Type B pancreatic cell (in vitro differentiated cells): ENCODE results near the gene MT1E. TPM values are rescaled to one million over a fixed set of nuclear protein-coding genes. Genes with fewer than 3 reads are reported as not detected.
A peak's percentile ranks its signal among the peaks of the same experiment; 100 is the strongest.

Experiments
- DNase-seq: peaks from one replicate; pipeline ENCODE4 v3.0.0; 2021; ENCODE audit warnings: mixed read lengths; ENCODE audit not compliant: unreplicated experiment; ENCODE audit errors: extremely low spot score
- H3K27ac Mint-ChIP-seq: 2 replicates; pipeline ENCODE4 v1.8.0; 2021; ENCODE audit warnings: mild to moderate bottlenecking, mixed read lengths
- H3K27me3 Mint-ChIP-seq: 2 replicates; pipeline ENCODE4 v1.8.0; 2021; ENCODE audit warnings: mixed read lengths
- H3K36me3 Mint-ChIP-seq: 2 replicates; pipeline ENCODE4 v1.8.0; 2021; ENCODE audit warnings: mixed read lengths
- H3K4me1 Mint-ChIP-seq: one replicate; pipeline ENCODE4 v1.8.0; 2021; ENCODE audit warnings: mixed read lengths; ENCODE audit not compliant: unreplicated experiment
- H3K4me3 Mint-ChIP-seq: 2 replicates; pipeline ENCODE4 v1.8.0; 2021; ENCODE audit warnings: mild to moderate bottlenecking, mixed read lengths
- H3K9me3 Mint-ChIP-seq: 2 replicates; pipeline ENCODE4 v1.8.0; 2021; ENCODE audit warnings: mixed read lengths
- CTCF ChIP-seq: fragments of 200-600 bp; sonication (generic); conservative IDR thresholded peaks from 2 replicates; pipeline ENCODE4 v1.5.0; 2021; ENCODE audit warnings: antibody characterized with exemption, mild to moderate bottlenecking
- total RNA-seq: library from RNA; stranded (reverse); gene quantifications from 2 replicates; pipeline ENCODE4 v1.2.1, GENCODE V29; 2021; ENCODE audit warnings: low replicate concordance

The MT1E gene
- total RNA-seq, 1 donor from 2014 or later, result 7.8 TPM

- Mint-ChIP-seq H3K36me3 (no peaks in the 10 kb centered on the region), H3K4me3 (peak overlapping the region; percentile 64), H3K27ac (peak overlapping the region; percentile 77), H3K27me3 (peaks cover 53% of the 10 kb centered on the region), H3K4me1 (peaks cover 40% of the 10 kb centered on the region), H3K9me3 (no peaks in the 10 kb centered on the region)
- TF ChIP-seq CTCF, result no peak
- DNase-seq, result no peak
Observed at GRCh38 chr16:56610017-56610608, 15.5 kb upstream of the MT1E start.

- H3K27me3 Mint-ChIP-seq, result peaks cover 57% of the 10 kb centered on the region
- H3K4me3 Mint-ChIP-seq, result peak overlapping the region; percentile 64
- H3K36me3 Mint-ChIP-seq, result no peaks in the 10 kb centered on the region
- no peak for DNase-seq
- H3K4me1 Mint-ChIP-seq, result peaks cover 40% of the 10 kb centered on the region
- no peak for TF ChIP-seq CTCF
- H3K27ac Mint-ChIP-seq, result peak overlapping the region; percentile 77
- no peaks in the 10 kb centered on the region for H3K9me3 Mint-ChIP-seq
Observed at GRCh38 chr16:56610609-56611111, 14.9 kb upstream of the MT1E start.

GRCh38 chr16:56611281-56611833, 14.2 kb upstream of the MT1E start:
- TF ChIP-seq CTCF, result no peak
- peak overlapping the region; percentile 57 for H3K4me3 Mint-ChIP-seq
- H3K4me1 Mint-ChIP-seq, result peaks cover 39% of the 10 kb centered on the region
- no peaks in the 10 kb centered on the region for H3K9me3 Mint-ChIP-seq
- peaks cover 60% of the 10 kb centered on the region for H3K27me3 Mint-ChIP-seq
- no peak for DNase-seq
- H3K36me3 Mint-ChIP-seq, result no peaks in the 10 kb centered on the region
- H3K27ac Mint-ChIP-seq, result no peak overlapping the region

GRCh38 chr16:56613706-56614105, 11.9 kb upstream of the MT1E start:
- H3K9me3 Mint-ChIP-seq, result no peaks in the 10 kb centered on the region
- no peak for DNase-seq
- H3K4me3 Mint-ChIP-seq, result no peak overlapping the region
- H3K27ac Mint-ChIP-seq, result no peak overlapping the region
- TF ChIP-seq CTCF, result no peak
- H3K27me3 Mint-ChIP-seq, result peaks cover 75% of the 10 kb centered on the region
- peaks cover 23% of the 10 kb centered on the region for H3K4me1 Mint-ChIP-seq
- H3K36me3 Mint-ChIP-seq, result no peaks in the 10 kb centered on the region

- no peak for DNase-seq
- no peaks in the 10 kb centered on the region for H3K9me3 Mint-ChIP-seq
- peaks cover 15% of the 10 kb centered on the region for H3K4me1 Mint-ChIP-seq
- H3K27ac Mint-ChIP-seq, result no peak overlapping the region
- H3K4me3 Mint-ChIP-seq, result no peak overlapping the region
- H3K27me3 Mint-ChIP-seq, result peaks cover 75% of the 10 kb centered on the region
- no peak for TF ChIP-seq CTCF
- H3K36me3 Mint-ChIP-seq, result no peaks in the 10 kb centered on the region
Observed at GRCh38 chr16:56614549-56614991, 11.0 kb upstream of the MT1E start.
